ENCODE data around the gene TARBP2.

The TARBP2 gene

GRCh38 chr12:53500776-53501614 lies at the start of gene TARBP2:
Gene TARBP2, plus strand, starts transcription at chr12:53501283. Its CDS starts 126 bp downstream, at chr12:53501409.
- peak; percentile 100 for DNase-seq

- DNase-seq: peak; percentile 99
Observed at GRCh38 chr12:53451661-53452158, 49.4 kb upstream of the TARBP2 start, which contains the start of gene PCBP2. Gene PCBP2, plus strand, starts transcription at chr12:53452102. Its CDS starts 2,699 bp downstream, at chr12:53454801.

- DNase-seq: peak; percentile 84
Observed at GRCh38 chr12:53452159-53453077, 48.7 kb upstream of the TARBP2 start.

GRCh38 chr12:53453953-53454640 lies 47.0 kb upstream of the TARBP2 start:
- DNase-seq: no peak

GRCh38 chr12:53454707-53455106 lies 46.4 kb upstream of the TARBP2 start:
- DNase-seq: no peak

GRCh38 chr12:53456654-53457366 lies 44.3 kb upstream of the TARBP2 start:
- no peak for DNase-seq

- DNase-seq: no peak
Observed at GRCh38 chr12:53459097-53459496, 42.0 kb upstream of the TARBP2 start.

- no peak for DNase-seq
Observed at GRCh38 chr12:53461059-53461458, 40.0 kb upstream of the TARBP2 start.

- no peak for DNase-seq
Observed at GRCh38 chr12:53461591-53461990, 39.5 kb upstream of the TARBP2 start.

GRCh38 chr12:53462935-53463334 lies 38.1 kb upstream of the TARBP2 start:
- DNase-seq: no peak

- DNase-seq: no peak
Observed at GRCh38 chr12:53463802-53464560, 37.1 kb upstream of the TARBP2 start.

- no peak for DNase-seq
Observed at GRCh38 chr12:53464685-53465418, 36.2 kb upstream of the TARBP2 start.

- DNase-seq: no peak
Observed at GRCh38 chr12:53465679-53466078, 35.4 kb upstream of the TARBP2 start.

GRCh38 chr12:53466640-53467039 lies 34.4 kb upstream of the TARBP2 start:
- no peak for DNase-seq

- no peak for DNase-seq
Observed at GRCh38 chr12:53467082-53467481, 34.0 kb upstream of the TARBP2 start.

- DNase-seq: no peak
Observed at GRCh38 chr12:53467880-53468279, 33.2 kb upstream of the TARBP2 start.

- no peak for DNase-seq
Observed at GRCh38 chr12:53468282-53468681, 32.8 kb upstream of the TARBP2 start.

- DNase-seq: no peak
Observed at GRCh38 chr12:53472056-53472582, 29.0 kb upstream of the TARBP2 start.

GRCh38 chr12:53474077-53474476 lies 27.0 kb upstream of the TARBP2 start:
- DNase-seq: no peak

- peak; percentile 22 for DNase-seq
Observed at GRCh38 chr12:53474819-53475218, 26.3 kb upstream of the TARBP2 start.

Data from CD4-positive, alpha-beta T cell treated with Interleukin-17A for 1 hour (primary cell).